ENCODE measurements around the gene GJA3.
A peak's percentile ranks its signal among the peaks of the same experiment; 100 is the strongest.

Gene GJA3

DNA sequence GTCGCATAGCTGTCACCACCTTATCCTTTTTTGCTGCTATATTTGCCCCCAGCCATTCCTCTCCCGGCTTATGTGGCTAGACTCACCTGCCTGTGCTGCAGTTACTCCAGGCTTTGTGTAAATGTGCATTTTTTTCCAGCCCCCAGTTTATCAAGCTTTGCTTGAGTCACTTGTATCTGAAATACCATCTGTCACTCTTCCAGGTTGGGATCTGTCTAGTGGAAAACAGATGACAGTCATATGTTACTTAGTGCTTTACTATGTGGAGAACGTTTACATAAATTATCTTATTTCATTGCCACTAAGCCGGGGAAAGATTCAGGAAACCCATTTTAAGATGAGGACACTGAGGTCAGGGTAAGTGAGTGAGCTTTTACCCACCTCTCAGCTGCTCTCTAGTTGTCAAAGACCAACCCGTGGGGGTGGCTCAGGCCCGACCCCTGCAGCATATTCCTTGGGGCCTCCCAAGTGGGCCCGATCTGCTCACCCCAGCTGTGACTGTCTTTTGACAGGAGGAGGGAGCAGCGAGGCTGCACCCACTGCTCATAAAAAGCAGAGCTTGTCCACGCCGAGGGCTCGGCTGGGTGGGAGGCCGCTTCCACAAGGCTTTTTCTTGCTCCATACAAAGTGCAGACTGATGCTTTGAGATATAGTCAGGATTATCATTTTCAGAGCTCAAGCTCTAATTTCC lies 24.7 kb upstream of the GJA3 start:
- H3K4me3 ChIP-seq (ENCODE audit: low read depth, low read length) = no peak overlapping the region
- DNase-seq (ENCODE audit: low read depth) = no peak

DNA sequence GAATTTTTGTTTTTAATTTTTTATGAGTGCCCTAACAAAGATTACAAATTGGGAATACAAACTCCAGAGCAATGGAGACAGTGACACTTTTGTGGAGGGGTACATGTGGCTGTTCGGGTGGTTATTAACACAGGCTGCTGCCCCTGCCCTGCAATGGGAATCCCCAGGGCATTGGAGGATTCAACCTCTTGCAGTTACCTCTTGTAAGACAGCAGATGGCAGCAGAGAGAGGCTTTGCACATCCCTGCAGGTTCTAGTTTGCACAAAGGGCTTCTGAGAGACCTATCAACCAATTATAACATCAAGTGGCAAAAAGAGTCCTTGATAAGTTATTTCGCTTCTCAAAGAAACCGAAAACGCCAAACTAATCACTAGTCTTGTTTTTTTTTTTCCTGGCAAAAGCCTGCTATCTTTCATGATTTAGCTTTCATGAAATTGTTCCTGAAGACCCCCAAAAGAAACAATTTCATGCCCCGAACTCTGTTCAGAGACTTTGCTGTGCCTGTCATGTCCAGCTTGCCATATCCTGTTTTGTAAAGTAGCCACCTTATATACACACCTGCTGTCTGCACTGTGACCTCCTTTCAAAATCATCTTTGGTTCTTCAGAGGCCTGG lies 21.5 kb upstream of the GJA3 start:
- peak; percentile 48 for DNase-seq (ENCODE audit: low read depth)
- H3K4me3 ChIP-seq (ENCODE audit: low read depth, low read length) = no peak overlapping the region

DNA sequence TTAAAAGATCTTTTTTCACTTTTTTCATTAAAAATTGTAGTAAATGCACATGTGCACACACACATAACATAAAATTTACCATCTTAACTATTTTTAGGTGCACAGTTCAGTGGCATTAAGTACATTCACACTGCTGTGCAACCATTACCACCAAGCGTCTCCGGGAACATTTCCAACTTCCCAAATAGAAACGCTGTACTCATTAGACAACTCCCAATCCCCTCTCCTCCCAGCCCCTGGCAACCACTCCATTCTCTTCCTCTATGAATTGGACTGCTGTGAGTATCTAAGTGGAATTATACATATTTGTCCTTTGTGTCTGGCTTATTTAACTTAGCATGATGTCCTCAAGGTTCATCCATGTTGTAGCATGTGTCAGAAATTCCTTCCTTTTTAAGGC lies 20.3 kb upstream of the GJA3 start:
- DNase-seq (ENCODE audit: low read depth) = no peak
- no peak overlapping the region for H3K4me3 ChIP-seq (ENCODE audit: low read depth, low read length)

DNA sequence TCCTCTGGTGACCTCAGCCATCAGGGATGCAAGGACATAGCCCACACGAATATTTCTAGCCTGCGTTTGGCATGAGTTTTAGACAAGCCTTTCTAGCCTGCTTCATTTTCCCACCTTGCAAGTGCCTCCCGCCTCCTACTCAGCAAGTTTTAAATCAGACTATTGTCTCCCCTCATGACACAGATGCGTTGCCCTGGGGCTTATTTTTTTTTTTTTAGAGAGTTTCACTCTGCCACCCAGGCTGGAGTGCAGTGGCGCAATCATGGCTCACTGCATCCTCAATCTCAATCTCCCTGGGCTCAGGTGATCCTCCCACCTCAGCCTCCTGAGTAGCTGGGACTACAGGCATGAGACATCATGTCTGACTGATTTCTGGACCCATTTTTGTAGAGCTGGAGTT lies 17.3 kb upstream of the GJA3 start:
- H3K4me3 ChIP-seq (ENCODE audit: low read depth, low read length) = no peak overlapping the region
- DNase-seq (ENCODE audit: low read depth) = no peak

DNA sequence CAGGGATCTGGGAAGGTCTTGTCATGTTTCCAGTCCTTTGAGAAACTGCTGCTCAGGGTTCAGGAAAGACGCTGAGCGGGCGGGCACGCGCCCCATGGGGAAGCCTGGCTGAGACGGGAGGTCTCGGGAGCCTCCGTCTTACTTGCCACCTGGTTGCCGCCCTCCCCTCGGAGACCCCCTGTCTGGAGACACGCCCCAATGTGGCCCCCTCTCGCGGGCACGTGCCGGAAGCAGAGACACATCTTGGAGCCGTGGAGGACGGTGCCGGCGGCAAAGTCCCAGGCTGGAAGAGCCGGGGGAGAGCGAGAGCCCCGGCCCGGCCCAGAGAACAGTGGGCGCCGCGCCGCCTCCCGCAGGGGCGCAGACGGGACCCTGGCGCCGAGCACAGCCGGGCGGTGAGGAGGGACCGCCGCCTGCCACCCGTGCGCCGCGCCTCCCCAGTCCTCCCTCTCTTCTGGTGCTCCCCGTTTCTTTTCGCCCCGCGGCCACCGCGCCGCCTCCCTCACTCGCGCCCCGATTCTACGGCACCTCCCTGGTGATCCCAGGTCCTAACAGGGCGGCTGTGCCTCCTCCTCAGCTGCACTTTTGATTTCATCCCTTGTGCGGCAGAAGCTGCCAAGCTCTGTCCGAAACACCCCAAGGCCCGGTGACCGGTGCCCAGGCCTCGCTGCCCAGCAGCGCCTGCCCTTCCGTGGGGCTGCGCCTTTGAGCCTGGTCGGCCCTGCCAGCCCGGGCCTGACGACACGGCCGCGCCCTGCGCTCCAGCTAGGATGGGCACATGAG lies 16.4 kb upstream of the GJA3 start:
- H3K4me3 ChIP-seq (ENCODE audit: low read depth, low read length) = peak overlapping the region; percentile 11

DNA sequence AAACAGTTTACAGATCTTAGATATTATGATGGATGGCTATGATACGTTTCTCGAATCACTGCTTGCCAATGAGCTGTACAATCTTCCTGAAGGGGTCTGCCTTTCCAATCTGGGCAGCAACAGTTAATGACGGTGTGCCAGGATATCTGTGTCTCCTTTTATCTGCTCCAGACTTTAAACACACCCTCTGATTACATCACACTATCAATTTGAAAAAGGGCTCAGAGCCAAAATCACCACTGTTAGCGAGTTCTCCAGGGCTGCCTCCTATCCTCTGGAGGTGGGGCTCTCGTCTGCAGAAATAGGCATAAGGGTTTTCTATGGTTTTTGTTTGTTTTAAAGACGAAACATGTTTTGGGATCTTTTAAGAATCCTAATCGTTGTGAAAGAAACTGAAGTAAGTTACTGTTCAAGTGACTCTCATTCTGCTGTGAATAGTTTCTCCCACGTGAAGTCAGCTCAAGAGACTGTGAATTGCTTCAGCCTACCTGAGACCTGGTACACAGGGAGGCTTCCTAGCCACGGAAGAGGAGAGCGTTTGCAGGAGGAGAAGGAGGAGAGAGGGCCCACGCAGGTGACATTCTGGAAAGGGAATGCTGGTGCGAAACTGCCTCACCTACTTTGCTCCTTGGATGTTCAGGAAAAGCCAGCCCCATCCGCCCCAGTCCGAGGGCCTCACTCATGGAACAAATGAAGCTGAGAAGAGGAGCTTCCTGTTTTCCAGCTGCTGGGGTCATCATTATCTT lies 15.2 kb upstream of the GJA3 start:
- no peak overlapping the region for H3K4me3 ChIP-seq (ENCODE audit: low read depth, low read length)
- no peak for DNase-seq (ENCODE audit: low read depth)

More for the DNA sequence above, 16.4 kb upstream of the GJA3 start:
- DNase-seq (ENCODE audit: low read depth) = no peak

DNA sequence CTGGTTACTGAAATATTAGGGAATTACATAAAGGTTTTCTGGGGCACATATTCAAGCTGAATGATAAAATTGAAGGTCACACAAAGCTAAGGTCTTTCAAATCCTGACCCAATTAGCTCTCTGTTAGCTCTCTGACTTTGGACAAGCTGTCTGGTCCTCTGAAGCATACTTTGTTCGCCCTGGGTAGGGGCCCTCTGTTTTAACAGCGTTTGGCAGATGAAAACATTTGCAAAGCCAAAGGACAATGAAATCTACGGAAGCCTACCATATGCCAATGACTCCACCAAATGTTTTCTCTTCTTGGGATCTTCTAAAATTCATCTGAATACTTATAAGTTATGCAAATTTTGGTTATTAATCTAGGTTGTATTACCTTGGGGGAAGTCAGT lies 14.5 kb upstream of the GJA3 start:
- DNase-seq (ENCODE audit: low read depth) = no peak
- H3K4me3 ChIP-seq (ENCODE audit: low read depth, low read length) = no peak overlapping the region

DNA sequence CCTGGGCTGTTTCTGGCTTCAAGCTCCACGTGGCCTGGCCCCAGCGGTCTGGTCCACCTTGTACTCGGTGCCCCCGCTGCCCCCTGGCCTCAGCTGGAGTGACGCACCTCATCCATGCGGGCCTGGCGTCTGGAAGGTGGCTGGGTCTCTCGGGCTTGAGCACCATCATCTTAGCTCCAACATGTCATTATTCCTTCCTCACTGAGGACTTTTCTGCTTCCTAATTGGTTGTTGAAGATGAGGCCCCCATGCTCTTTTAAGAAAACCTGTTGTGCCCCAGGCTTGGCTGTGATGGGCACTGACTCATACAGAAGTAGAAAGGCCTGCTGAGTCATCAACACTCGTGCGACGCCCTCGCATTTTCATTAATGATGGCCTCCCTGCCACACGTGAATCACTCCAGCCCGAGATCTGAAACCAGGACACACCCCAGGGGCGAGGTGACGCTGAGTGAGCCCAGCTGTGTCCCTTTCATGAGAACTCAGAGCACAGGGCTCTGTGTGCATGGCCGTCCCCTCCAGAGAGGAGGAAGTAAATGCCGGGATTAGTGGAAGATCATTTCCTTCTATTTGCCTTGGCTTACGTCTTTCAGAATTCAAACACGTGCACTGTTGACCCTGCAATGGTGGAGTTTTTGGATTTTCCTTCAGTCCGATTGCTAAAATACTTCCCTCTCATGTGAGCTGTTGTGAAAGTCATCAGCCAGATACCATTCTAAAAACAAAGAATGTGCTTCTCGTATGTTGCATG lies 14.0 kb upstream of the GJA3 start:
- peak; percentile 77 for DNase-seq (ENCODE audit: low read depth)
- peak overlapping the region; percentile 18 for H3K4me3 ChIP-seq (ENCODE audit: low read depth, low read length)

DNA sequence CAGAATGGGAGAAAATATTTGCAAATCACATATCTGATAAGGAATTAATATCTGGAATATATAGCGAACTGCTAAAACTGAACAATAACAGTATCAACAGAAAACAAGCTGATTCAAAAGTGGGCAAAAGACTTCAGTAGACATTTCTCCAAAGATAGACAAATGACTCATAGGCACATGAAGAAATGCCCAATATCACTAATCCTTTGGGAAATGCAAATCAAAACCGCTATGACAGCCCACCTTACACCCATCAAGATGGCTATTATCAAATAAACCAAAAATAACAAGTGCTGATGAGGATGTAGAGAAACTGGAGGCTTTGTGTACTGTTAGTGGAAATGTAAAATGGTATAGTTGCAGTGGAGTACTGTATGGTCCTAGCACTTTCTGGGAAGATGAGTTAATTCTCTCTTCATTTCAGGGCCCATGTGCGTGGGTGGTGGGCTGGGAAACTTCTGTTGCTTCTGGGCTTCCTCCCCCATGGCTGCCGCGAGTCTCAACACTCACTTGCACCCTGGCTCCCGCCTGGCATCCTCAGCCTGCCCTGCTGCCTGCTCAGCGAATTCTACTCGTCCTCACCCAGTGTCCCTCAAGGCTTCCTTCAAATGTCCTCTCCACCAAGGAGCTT lies 12.4 kb upstream of the GJA3 start:
- H3K4me3 ChIP-seq (ENCODE audit: low read depth, low read length) = no peak overlapping the region
- DNase-seq (ENCODE audit: low read depth) = no peak

DNA sequence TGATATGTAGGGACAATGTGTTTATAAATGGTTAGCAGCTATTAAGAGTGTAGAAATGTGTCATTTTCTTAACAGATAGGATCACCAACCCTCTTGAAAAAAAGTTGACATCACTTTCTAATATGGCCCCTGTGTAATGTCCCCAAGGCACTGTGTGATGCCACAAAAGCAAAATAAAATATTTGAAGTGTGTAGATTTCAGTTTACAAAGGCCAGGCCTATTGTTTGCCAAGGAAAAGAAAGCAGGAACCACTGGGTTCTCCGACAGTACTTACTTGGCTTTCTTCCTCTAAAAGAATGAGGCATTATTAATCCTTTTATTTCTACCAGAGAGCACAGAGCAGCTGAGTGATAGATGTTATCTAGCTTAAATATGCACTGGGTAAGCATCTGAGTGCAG lies 10.5 kb upstream of the GJA3 start:
- DNase-seq (ENCODE audit: low read depth) = no peak
- H3K4me3 ChIP-seq (ENCODE audit: low read depth, low read length) = no peak overlapping the region

DNA sequence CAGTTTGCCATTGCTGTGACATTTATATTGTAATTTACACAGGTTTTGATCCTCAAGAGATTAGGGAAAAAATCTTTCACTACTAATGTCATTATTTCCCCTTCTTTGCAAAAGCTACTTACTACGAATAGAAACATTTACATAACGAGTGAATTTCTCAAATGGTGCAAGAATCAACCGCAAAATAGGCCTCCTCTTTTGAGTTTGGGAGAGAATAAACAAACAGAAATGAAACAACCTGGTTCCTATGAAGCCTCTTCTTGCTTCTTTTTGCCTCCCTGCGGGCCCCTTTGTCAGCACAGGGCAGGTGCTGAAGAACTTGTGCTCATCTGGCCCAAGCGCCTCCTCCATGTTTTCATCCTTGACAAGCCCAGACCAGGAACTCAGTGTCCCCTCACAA lies 10.1 kb upstream of the GJA3 start:
- DNase-seq (ENCODE audit: low read depth) = no peak
- H3K4me3 ChIP-seq (ENCODE audit: low read depth, low read length) = no peak overlapping the region

DNA sequence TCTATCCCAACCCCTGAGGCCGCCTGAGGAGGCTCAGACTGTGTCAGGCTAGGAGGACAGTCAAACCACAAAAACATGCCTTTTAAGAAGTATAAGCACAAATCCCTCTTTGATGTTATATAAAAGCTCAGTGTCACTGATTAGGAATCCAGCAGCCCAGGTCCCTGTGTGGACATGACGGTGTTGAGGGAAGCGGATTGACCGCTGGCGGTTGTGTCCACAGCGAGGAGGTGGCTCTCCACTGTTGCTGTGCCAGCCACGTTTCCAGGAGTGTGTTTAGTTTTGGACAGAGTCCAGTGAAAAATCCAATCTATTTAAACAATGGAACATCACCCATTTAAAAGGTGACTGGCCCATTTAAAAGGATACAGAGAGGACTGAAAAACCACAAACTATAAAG lies 7.5 kb upstream of the GJA3 start:
- DNase-seq (ENCODE audit: low read depth) = no peak
- H3K4me3 ChIP-seq (ENCODE audit: low read depth, low read length) = no peak overlapping the region

DNA sequence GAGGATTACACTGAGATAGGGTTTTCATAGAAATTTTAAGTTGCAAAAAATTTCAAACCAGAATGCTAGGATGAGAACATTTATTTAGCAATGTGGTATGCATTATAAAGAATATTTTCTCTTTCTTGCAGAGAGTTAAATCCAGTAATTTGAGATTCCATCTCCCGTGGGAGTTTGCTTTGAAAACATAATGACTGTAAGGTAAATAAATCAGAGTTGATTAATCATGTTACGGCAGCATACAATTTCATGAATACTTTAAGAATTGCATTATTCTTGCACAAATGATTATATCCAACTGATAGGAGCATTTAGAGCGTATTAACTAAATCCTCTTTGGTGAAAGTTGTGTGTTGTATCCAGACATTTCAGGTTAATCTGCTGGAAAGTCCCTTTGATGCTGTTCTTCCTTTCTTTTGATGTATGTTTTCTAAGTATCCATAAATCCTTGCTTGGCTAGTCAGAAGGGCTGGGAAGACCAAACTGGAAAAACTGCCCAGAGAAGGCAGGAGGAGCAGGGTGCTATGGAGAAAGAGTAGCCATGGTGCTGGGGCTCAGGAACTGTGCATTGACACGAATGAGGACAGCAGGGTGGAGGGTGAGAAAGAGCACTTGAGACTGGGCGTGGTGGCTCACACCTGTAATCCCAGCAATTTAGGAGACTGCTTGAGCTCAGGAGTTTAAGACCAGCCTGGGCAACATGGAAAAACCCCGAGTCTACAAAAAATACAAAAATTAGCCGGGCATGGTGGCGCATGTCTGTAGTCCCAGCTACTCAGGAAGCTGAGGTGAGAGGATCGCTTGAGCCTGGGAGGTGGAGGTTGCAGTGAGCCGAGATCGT lies 4.8 kb upstream of the GJA3 start:
- no peak for DNase-seq (ENCODE audit: low read depth)

DNA sequence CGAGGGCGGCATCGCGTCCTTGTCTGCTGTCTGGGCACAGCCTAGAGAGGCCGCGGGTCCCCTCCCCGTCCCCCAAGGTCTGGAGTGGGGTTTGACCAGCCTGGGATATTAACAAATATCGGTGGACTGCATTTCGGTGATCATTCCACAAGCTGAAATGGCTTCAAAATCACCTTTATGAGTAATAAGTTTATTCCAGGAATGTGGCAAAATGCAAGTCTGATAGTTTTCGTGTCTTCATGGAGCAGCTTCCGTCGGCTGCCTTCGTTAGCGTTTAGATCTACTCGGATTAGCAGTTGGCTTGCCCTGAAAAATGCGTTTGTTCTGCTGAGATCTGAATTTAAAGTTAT lies 1.1 kb upstream of the GJA3 start:
- DNase-seq (ENCODE audit: low read depth) = no peak
- no peak overlapping the region for H3K4me3 ChIP-seq (ENCODE audit: low read depth, low read length)

More for the DNA sequence above, 4.8 kb upstream of the GJA3 start:
- no peak overlapping the region for H3K4me3 ChIP-seq (ENCODE audit: low read depth, low read length)

DNA sequence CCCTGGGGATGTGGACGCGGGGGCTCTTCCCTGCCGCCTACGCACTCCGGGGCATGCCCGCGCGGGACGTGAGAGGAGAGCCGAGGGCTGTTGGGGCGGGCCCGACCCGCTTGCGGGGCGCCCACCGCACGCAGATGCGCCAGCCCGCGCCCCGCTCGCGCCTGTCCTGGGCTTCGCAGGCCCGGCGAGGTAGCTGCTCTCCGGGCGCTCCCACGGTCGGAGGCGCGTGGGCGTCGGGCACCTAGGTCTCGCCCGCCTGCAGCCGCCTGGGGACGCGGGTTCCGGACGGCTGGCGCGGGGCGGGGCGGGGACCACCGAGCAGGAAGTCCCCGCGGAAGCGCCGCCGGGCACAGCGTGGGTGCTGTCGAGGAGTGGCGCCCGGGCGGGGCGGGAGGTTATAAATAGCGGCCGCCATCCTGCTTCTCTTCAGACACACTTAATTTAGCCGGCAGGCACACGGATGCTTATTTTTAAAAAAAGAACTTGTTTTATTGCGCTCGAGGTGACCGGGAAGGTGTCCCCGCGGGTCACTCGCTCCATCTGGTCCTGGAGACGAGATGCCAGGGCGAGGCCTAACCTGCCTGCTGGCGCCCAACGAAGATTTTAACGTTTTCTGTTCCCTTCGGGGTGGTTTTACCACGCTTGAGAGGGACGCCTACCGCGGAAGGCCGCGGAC lies 561 bp upstream of the GJA3 start:
- peak overlapping the region; percentile 54 for H3K4me3 ChIP-seq (ENCODE audit: low read depth, low read length)
- no peak for DNase-seq (ENCODE audit: low read depth)

DNA sequence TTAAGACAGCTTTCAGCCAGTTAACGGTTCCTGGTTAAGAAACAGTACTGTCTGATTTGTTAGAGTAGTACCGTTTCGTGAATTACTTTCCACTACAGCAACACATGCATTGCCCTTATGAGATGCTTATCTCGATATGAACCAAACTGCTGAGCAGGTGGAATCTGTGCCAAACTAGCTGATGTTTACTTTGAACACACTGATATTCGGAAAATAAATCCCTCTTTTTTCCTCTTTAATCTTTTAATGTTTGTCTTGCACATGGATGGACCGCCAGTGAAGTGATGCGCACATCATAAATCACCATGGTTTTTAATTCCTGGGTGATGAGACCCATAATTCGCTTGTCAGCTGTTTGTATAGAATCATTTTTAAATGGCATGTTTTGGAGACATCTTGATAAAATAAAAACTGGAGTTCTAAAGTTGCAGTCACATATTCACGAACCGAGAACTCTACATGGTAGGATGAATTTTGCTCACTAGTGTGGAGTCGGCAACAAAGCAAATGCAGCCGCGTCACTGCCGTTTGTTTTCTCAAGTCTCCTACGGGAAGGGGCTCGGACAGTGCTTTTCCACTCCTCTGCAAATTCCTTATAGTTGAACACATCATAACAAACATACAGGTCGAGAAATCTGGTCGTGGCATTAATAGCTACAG lies 1.1 kb downstream of the GJA3 start:
- peak overlapping the region; percentile 54 for H3K4me3 ChIP-seq (ENCODE audit: low read depth, low read length)
- DNase-seq (ENCODE audit: low read depth) = no peak

DNA sequence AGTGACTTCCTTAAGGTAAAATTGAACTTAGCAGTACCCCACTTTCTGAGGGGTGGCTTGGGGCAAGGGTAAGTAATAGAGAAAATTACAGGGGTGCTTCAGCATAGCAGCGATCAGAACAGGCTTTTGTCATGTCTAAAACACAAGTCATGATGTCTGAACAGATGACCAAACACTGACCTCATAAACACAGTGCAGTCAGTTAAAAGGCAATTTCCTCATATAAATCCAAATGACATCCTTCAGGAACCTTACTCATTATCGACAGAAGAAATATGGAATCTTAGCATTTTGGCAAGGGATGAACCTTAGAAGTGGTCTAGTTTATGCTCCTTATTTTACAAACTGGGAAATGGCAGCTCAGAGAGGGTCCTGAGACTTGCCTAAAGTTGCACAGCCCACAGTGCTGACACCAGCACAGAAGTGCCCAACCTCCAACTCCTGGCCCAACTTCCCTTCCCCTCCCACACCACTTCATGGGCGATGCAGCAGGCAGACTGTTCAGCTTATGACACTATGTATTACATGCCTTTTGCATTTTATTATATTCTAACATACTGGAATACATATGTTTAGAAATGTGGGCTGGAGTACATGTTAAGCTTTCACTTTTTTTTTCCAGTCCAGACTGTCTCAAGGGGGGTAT lies 3.6 kb downstream of the GJA3 start:
- no peak overlapping the region for H3K4me3 ChIP-seq (ENCODE audit: low read depth, low read length)
- no peak for DNase-seq (ENCODE audit: low read depth)
